HG03159 (cell line): Measurements from ENCODE around the gene KIF1B.

ENCODE experiments used
- ATAC-seq: cut with Tn5 transposase; IDR thresholded peaks from one replicate; pipeline ENCODE4 v1.9.1; 2021; ENCODE audit warnings: mild to moderate bottlenecking, moderate library complexity; ENCODE audit not compliant: unreplicated experiment

The KIF1B gene, protein sequence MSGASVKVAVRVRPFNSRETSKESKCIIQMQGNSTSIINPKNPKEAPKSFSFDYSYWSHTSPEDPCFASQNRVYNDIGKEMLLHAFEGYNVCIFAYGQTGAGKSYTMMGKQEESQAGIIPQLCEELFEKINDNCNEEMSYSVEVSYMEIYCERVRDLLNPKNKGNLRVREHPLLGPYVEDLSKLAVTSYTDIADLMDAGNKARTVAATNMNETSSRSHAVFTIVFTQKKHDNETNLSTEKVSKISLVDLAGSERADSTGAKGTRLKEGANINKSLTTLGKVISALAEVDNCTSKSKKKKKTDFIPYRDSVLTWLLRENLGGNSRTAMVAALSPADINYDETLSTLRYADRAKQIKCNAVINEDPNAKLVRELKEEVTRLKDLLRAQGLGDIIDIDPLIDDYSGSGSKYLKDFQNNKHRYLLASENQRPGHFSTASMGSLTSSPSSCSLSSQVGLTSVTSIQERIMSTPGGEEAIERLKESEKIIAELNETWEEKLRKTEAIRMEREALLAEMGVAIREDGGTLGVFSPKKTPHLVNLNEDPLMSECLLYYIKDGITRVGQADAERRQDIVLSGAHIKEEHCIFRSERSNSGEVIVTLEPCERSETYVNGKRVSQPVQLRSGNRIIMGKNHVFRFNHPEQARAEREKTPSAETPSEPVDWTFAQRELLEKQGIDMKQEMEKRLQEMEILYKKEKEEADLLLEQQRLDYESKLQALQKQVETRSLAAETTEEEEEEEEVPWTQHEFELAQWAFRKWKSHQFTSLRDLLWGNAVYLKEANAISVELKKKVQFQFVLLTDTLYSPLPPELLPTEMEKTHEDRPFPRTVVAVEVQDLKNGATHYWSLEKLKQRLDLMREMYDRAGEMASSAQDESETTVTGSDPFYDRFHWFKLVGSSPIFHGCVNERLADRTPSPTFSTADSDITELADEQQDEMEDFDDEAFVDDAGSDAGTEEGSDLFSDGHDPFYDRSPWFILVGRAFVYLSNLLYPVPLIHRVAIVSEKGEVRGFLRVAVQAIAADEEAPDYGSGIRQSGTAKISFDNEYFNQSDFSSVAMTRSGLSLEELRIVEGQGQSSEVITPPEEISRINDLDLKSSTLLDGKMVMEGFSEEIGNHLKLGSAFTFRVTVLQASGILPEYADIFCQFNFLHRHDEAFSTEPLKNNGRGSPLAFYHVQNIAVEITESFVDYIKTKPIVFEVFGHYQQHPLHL (N-terminal part only)

DNA sequence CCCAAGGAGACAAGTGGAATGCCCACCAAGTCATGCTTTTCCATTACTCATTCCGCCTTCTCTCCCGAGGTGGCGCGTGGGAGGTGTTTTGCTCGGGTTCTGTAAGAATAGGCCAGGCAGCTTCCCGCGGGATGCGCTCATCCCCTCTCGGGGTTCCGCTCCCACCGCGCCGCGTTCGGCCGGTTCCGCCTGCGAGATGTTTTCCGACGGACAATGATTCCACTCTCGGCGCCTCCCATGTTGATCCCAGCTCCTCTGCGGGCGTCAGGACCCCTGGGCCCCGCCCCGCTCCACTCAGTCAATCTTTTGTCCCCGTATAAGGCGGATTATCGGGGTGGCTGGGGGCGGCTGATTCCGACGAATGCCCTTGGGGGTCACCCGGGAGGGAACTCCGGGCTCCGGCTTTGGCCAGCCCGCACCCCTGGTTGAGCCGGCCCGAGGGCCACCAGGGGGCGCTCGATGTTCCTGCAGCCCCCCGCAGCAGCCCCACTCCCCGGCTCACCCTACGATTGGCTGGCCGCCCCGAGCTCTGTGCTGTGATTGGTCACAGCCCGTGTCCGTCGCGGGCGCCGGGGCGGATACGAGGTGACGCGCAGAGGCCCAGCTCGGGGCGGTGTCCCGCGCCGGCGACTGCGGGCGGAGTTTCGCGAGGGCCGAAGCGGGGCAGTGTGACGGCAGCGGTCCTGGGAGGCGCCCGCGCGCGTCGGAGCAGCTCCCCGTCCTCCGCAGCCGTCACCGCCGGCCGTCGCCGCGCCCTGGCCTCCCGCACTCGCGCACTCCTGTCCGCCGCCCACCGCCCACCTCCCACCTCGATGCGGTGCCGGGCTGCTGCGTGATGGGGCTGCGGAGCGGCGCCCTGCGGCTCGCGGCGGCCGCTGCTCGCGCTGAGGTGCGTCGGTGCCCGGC is at the start of gene KIF1B:
TSS of gene KIF1B (plus strand) at position 666 of the 906 bp plus-strand sequence. CDS start 21,759 bp downstream, outside the sequence.
- peak; percentile 95 for ATAC-seq

DNA sequence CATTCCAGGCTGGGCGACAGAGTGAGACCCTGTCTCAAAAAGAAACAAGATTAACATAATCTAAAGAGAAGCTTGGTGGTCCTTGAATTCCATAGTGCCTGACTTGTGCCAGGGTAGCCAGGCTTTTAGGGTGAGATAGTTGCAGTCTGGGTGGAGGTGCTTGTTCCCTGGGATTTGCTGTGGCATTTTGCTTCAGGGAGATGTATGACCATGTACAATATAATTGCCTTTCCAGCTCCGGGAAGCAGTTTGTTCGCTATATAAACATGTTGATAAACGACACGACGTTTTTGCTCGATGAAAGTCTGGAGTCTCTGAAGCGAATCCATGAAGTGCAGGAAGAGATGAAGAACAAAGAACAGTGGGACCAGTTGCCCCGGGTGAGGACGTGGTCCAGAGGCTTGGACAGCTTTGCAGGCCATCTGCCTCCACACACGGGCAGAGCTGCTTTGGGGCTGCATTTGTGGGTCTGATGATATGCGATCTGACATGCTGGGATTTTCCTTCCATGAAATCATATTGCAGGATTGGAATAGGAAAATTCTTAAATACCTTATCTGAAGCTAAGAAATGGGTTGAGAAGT is 49.4 kb upstream of the KIF1B start:
- no peak for ATAC-seq

DNA sequence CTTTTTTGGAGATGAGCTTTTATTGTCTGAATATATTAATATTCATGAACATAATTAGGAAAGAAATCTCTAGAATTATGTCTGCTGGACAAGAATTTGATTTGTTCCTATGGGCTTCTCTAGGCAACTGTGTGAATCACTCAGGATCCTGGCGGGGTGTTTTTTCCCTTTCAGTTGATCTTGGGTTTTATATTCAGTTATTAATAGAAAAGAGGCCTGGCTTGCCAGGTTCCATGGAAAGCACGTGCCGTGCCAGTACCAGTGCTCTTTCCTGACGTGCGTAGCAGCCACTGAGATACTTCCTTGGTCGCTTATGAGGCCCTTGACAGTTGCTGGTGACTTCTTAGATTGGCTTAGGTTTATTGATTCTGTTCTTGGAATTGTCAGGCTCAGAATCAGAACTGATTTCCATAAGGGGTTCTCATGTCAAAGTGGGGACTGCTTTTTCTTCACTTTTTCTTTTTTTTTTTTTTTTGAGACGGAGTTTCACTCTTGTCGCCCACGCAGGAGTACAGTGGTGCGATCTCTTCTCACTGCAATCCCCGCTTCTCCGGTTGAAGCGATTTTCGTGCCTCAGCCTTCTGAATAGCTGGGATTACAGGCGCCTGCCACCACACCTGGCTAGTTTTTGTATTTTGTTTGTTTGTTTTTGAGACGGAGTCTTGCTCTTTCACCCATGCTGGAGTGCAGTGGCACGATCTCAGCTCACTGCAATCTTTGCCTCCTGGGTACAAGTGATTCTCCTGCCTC is 48.7 kb upstream of the KIF1B start:
- ATAC-seq: no peak

DNA sequence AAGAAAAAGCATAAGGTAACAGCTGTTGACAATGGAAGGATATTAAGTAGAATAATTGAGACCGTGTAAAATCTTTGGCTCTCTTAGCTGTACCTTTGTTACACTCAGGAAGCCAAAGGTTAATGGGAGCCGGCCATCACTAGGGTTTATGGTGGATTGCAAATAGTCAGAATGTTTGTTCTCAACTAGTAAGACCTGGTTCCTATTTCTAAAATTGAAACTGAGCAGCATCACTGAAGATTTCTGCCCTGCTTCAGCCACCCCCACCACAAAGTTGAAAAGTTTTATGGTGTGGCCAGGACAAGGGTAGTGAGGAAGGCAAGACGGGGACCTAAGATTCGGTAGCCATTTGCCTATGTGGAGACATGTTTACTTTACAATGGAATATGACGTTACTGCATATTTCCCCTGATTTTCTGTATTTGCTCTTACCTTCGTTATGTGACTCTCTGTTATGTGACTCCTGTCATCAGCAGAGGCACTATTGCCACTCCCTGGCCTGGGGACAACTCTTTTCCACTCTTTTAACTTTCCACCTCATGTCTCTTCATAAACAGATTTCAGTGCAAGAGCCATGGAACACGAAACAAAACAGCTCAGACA is 41.4 kb upstream of the KIF1B start:
- ATAC-seq: no peak

DNA sequence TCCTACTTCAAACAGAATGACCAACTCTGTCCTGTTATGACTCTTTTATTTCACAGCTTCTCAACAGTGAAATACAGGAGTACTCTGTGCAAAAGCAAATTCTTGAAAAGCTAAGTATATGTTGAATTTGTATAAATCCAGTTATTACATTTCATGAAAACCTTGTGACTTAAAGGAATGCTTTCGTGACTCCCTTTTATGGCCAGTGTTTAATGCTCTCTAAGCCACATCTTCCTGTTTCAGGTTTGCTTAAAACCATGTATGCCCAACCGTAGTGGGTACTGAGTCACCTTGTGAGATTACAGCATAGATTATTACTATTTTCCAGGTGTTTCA is 40.2 kb upstream of the KIF1B start:
- no peak for ATAC-seq

DNA sequence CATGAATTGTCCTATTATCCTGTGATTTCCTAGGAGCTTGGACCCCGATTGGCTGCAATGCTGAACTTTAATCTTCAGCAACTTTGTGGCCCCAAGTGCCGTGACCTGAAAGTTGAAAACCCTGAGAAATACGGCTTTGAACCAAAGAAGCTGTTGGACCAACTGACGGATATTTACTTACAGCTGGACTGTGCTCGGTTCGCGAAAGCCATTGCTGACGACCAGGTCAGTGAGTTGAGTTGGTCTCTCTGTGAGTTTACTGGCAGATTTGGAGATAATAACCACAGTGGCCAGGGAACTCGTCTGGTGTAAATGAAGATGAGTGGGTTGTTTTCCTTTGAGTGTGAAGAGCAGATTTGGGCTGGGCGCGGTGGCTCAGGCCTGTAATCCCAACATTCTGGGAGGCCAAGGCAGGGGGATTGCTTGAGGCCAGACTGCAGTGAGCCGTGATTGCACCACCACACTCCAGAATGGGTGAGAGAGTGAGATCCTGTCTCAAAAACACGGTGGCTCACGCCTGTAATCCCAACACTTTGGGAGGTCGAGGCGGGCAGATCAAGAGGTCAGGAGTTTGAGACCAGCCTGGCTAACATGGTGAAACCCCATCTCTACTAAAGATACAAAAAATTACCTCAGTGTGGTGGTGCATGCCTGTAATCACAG is 39.1 kb upstream of the KIF1B start:
- no peak for ATAC-seq

DNA sequence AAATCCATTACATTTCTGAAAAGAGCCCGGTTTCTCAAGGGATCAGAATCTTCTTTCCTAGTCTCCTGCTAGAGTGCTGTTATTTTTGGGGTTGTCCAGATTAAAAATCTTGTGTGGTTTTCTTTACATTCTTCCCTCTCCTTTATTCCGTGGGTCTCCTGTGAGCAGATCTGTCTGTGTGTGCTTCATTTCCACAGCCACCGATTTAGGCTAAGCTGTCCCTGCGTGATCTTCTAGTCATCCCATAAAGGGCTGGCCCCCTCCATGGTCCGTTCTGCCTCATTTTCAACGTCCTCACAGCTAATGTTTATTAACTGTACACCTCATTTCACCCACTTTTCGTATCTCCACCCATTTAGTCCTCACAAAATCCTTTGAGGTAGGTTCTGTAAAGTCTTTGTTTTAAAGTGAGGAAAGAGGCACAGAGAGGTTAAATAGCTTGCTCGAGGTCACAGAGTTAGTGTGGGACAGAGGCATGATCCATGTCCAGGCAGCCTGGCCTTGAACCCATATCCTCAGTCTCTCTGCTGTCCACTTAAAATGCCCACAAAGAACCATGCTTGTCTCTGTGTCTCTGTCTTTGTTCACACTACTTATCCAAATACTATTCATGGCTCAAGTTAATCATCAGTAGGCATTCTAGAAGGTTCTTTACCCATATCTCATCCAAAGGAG is 38.2 kb upstream of the KIF1B start:
- no peak for ATAC-seq

DNA sequence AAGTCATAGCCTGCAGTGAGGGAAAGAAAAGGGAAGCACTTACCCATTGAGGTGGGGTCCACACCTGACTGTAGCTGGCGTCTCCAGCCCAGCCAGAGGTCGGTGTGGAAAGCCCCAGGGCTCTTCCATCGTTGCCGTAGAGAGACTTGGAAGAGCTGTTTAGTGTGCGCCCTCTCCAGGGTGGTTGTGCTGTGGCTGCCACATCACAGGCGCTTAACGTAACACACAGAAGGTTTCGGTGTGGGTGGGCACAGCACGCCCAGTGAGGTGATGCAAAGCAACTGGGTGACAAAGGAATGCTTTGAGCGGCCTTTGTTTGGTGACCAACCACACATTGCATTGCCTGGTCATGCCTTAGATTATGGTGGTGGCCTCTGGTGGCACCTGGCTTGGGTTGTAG is 36.8 kb upstream of the KIF1B start:
- no peak for ATAC-seq

DNA sequence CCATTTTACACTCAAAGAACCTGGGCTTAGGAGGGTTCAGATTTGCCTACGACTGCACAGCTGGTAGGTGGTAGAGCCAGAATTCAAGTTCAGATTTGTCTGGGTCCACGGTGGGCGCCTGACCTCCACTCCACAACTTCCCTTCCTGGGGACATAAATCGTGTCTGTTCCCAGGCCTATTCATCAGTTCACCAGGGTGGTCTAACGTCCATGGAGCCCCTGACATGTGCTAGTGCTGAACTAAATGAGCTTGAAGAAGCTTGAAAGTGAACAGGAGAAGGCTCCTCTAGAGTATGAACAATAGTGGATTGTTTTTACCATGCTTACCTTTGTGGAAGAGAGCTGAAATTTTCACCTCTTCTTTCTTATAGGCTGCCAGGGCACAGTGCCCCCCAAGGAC is 32.5 kb upstream of the KIF1B start:
- no peak for ATAC-seq

DNA sequence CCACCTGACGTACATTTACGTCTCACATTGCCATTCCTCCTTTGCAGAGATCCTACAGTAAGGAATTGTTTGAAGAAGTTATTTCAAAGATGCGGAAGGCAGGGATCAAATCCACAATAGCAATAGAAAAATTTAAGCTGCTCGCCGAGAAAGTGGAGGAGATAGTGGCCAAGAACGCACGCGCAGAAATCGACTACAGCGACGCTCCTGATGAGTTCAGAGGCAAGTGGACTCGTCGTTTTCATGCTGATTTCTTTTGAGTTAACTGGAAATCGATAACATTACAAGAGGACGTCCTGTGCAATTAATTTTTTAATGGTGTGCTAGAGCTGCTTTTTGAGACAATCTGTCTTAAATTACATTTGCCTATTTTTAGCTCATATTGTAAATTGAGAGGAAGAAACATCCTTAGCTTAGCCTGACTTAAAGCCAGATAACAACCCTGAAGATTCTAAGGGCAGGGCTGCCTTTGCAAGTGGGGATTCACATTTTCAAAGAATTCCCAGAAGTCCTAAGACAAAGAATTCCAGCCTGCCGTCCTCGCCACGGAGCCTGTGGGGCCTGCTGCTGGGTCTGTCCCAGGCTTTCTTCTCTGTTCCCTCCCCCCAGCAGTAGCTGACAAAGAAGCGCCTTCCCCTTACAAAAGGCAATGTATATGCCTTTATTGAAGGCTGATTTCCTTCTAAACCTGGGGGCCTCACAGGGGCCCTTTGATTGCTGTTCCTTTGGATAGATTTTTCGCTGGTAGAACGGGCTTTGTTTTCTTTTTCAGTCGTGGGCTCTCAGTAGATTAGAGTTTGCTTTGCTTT is 31.6 kb upstream of the KIF1B start:
- no peak for ATAC-seq

DNA sequence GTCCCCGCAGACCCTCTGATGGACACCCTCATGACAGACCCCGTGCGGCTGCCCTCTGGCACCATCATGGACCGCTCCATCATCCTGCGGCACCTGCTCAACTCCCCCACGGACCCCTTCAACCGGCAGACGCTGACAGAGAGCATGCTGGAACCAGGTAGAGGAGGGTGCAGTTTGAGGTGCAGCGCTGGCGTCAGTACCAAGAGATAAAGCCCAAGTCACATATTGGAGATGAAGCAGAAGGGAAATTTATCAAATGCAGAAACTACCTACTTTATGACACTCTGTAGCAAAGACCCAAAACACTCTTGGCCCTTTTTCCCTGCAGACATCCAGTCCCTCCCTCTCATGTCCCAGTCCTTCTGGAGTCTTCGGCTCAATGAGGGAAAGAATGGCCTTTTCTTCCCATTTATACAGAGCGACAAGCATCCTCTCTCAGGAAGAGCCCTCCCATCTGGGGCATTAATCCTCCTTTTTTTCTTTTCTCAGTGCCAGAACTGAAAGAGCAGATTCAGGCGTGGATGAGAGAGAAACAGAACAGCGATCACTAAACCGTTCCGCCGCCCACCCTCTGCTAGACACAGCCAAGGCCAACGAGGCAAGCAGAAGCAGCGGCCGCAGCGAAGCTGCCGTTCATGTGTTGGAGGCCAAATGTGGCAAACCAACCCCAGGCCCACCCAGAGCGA is 30.8 kb upstream of the KIF1B start:
- ATAC-seq: no peak

DNA sequence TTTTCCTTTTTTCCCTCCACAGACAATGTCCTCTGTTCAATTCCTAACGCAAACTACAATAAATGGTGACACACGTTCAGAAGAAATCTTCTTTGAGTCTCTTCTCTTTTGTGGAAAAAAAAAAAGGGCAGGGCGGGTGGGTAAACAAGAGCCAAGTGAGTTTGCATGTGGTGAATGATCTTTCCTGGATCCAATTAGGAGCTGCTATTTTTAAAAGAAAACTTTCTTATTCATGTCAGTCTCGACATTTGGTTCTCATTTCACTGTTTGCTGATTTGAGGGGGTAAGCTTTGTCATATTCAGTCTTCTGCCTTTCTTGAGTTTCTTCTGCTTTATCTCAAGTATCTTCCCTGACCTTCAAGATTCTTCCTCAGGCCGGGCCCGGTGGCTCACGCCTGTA is 29.2 kb upstream of the KIF1B start:
- no peak for ATAC-seq

DNA sequence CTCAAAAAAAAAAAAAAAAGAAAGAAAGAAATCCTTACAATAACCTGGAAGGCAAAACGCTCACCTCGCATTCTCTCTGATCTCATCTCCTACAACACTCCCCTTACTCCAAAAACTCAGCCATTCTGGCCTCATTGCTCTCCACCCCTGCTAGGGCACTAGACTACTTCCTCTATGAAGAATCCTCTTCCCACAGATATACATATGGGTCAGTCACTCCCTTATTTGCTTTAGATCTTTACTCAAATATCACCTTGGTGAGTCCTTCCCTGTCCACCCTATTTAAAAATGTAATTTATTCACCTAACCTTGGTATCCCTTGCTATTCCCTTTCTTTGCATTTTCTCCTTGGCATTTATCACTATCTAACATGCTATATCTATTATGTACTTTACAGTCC is 24.6 kb upstream of the KIF1B start:
- no peak for ATAC-seq

DNA sequence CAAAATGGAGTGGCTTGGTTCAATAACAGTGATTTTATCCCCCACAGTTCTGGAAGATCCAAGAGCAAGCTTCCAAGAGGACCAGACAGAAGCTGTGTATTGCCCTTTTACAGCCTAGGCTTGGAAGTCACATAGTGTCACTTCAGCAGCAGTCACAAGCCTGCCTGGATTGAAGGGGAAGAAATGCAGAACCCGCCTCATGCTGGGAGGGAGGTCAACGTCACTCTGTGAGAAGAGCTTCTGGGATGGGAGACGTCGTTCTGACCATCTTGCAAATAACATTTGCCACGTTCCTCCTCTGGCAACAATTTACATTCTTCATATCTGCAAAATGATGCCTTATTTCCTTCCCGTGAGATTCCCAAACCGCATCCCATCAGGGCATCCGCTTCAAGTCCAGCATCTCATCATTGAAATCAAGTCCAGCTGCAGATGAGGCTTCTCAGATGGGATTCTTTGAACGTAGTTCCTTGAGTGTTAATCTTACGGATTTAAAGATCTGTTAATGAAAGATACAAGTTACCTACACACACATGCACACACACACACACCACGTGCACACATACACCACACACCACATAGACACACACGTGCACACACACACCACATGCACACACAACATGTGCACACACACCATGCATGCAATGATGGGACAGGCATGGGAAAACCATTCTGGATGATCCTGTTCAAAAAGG is 23.9 kb upstream of the KIF1B start:
- no peak for ATAC-seq

DNA sequence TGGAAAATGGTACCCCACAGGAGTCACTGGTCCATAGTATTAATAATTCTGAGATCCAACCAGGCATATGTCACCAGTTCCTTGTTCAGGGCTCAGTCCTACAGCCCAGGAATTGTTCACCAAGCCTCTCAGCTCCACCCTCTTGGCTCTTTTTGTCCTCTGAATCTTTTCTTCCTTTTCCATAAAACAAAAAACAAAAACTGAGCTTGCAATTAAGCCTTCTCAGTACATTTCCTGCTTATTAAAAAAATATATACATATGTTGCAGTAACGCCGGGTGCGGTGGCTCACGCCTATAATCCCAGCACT is 23.4 kb upstream of the KIF1B start:
- no peak for ATAC-seq

DNA sequence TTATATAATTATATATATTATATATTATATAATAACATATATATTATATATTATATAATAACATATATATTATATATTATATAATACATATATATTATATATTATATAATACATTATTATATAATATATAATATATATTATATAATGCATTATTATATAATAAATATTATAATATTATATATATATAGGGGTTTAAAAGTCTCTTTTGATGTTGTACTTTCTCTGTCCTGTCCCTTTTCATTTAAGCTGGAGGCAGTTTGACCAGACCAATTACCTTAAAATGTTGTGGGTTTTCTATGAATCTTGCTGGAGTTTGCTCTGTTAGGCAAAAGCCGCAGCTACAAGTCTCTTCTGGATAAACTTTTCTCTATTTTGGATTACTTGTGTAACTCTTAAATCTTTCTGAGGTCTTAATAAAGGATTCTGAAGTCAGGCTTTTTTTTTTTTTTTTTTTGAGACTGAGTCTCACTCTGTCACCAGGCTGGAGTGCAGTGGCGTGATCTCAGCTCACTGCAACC is 22.2 kb upstream of the KIF1B start:
- ATAC-seq: no peak
